HFF-Myc (cell line): ENCODE measurements around the gene ZHX3.
A peak's percentile ranks its signal among the peaks of the same experiment; 100 is the strongest.

Source experiments
- DNase-seq: peaks from one replicate; pipeline ENCODE4 v3.0.0-alpha.2; 2011; ENCODE audit warnings: low read depth; ENCODE audit errors: extremely low read depth
- H3K4me3 ChIP-seq: replicated peaks from 2 replicates; pipeline ENCODE4 v1.5.1; 2011; ENCODE audit warnings: low read depth, mild to moderate bottlenecking, control low read depth, low read length
- TF ChIP-seq, protein P1 (sequence below): IDR thresholded peaks from 2 replicates; pipeline ENCODE4 v1.5.1; 2012; ENCODE audit warnings: mild to moderate bottlenecking, low read depth, low read length, control low read depth; ENCODE audit errors: missing control alignments

Gene ZHX3

DNA sequence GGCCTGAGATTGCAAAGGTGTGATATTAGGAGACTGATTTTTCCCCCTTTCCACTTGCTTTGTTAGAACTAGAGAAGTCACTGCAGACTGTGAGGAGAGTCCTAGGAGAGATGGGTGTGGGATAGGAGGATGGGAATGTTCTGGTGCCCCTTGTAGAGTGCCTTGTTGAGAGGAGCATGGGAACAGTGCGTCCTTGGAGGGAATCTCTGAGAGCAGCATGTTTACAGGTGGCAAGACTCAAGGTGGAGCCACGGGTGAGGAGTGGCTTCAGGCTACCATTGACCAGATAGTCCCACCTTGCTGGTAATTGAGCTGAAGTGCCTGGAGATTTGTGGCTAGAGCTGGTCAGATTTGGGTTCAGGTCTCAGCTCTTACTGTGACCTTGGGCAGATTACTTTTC, 174.2 kb downstream of the ZHX3 start:
- DNase-seq: no peak
- TF ChIP-seq, protein P1, sequence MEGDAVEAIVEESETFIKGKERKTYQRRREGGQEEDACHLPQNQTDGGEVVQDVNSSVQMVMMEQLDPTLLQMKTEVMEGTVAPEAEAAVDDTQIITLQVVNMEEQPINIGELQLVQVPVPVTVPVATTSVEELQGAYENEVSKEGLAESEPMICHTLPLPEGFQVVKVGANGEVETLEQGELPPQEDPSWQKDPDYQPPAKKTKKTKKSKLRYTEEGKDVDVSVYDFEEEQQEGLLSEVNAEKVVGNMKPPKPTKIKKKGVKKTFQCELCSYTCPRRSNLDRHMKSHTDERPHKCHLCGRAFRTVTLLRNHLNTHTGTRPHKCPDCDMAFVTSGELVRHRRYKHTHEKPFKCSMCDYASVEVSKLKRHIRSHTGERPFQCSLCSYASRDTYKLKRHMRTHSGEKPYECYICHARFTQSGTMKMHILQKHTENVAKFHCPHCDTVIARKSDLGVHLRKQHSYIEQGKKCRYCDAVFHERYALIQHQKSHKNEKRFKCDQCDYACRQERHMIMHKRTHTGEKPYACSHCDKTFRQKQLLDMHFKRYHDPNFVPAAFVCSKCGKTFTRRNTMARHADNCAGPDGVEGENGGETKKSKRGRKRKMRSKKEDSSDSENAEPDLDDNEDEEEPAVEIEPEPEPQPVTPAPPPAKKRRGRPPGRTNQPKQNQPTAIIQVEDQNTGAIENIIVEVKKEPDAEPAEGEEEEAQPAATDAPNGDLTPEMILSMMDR: no peak
- no peak overlapping the region for H3K4me3 ChIP-seq

DNA sequence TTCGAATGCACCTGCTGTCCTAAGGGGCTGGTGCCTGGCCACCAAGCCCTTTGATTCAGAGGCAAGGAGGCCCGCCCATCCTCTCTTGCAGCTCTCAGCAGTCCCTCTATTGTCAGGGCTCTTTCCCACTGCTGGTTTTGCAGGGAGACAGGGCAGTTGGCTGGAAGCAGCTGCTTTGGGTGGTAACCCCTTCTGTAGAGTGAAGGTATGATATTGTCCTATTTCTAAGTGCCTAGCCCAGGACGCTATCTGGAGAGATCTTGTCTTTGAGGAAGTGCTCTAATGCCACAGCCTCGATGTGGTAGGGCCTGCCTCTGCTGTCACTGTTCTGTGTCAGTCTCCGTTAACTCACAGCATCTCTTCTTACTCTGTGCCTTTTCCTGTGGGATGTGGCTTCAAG, 174.6 kb downstream of the ZHX3 start:
- TF ChIP-seq, protein P1: no peak
- H3K4me3 ChIP-seq: no peak overlapping the region
- no peak for DNase-seq

DNA sequence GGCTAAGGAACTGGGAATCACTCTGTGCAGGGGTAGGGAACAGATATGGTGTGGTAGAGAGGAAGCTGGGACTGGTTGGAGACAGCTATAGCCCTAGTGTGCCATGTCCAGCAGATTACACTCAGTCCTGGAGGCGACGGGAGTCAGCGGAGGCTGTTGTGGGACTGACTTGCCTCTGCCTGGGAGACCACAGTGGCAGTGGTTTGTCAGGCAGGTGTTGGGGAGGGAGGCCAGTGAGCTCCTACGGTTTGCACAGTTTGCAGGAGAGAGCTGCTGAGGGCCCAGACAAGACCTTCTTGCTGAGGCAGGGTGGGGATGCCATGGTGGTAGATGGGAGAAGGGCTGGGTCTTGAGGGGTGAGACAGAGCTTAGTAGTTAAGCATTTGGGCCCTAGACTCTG, 175.3 kb downstream of the ZHX3 start:
- TF ChIP-seq, protein P1: no peak
- DNase-seq: no peak
- no peak overlapping the region for H3K4me3 ChIP-seq

DNA sequence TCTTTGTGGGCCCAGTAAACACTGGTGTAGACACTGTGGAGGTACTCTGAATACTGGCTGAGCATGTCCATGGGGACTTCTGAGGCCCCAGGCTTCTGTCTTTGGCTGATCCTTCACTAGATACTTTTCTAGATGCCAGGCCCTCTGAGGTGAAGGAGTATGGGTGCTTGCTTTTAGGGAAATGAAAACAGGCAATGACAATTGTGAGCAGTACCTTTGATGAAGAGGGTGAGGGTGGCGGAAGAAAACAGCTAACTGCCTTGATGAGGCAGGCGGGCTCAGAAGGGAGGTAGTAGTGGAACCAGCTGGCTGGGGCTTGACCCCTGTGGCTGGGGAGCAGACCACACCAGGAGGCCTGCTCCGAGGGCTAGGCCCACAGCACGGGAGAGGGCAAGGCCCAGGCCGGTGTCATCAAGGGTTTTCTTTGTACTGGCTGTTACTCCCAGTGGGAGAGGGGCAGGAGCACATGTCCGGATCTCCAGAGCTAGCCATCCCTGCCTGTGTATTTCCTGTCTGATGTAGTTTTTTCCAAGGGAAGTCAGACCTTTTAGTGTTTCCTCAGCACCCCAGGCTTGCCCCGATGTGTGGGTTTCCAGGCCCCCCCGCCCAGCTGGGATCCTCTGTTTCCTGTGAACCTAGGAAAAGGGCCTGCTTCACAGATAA, 176.2 kb downstream of the ZHX3 start:
- TF ChIP-seq, protein P1: no peak
- H3K4me3 ChIP-seq: no peak overlapping the region
- DNase-seq: no peak

DNA sequence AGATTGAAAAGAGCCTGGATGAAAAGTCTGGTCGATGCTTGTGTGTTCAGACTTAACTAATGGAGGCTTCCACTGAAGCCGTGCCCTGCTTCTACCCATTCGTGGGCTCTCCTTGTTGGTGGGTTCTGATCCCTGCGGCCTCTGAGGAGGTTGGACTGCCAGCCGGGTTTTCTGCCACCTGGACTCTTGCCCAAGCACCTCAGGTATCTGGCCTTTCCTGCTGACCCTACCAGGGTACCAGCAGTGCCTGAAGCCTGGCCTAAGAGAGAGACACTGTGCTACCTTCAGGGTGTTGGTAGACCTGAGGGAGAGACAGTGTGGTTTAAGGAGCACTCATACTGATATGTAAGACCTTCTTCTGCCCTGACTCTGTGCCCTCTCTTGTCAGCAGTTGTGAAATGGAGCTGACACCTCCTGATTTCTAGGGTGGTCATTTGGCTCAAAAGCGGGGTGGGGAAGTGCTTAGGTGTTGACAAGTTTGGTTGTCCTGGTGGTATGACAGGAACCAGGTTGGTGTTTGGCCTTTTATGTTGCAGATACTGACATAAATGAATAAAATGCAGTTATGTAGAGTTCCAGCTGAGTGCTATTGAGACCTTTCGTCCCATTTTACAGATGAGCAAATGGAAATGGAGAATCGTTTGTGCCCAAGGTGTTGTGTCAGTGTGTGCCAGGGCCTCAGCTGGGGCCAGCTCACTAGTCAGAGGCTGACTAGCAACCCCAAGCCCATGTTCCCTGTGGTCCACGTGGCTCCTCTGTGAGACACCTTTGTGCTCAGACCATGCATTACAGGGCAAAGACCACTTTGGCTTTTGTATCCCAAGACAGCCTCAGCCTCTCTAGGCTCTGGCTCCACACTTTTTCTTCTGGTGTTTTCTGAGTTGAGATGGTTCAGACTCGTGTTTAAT, 177.1 kb downstream of the ZHX3 start:
- H3K4me3 ChIP-seq: peak overlapping the region; percentile 74; the same call in 1 of the 2 replicates
- TF ChIP-seq, protein P1: no peak
- no peak for DNase-seq

DNA sequence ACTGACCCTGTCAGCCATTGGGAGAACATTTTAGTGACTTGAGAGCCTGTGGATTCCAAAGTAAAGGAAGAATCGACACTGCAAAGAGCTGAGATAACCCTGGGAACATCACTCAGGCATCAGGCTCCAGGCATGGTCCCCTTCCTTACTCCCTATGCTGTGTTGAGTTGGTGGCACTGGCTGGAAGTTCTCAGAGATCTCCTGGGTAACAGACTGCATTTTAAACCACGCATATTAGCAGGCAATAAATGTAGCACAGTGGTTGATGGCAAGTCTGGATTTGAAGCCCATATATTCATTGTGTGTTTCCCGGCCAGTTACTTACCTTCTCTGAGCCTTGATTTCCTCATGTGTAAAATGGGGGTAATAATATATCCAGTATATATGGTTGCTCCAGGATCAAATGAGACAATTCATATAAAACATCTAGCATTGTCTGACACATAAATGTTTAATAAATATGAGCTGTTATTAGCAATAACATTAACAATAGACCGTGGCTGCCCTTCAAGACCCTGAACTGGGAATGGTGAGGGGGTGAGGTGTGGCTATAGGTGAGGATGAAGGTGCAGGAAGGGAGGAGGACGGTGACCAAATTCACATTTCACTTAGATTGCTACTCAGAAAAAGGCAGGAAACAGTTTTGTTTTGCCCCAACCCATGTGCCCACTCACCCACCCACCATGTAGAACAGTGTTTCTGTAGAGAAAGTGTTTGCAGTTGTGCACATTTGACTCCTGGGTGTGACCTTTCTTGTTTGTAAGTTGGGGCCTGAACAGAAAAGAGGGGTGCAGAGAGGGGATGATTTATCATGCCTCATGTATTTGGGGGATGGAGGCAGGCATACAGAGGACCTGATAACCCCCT, 178.1 kb downstream of the ZHX3 start:
- no peak for DNase-seq
- H3K4me3 ChIP-seq: peak overlapping the region; percentile 74
- TF ChIP-seq, protein P1: no peak
